GM12801 (cell line): Measurements from ENCODE around the gene KCNQ1.

Experiments used
- CTCF ChIP-seq: IDR thresholded peaks from one replicate; pipeline ENCODE4 v1.5.1; 2011; ENCODE audit warnings: control low read depth; ENCODE audit not compliant: insufficient read length; ENCODE audit errors: extremely low read depth

The KCNQ1 gene

GRCh38 chr11:2896047-2896446, 451.2 kb downstream of the KCNQ1 start:
- no peak for TF ChIP-seq CTCF

- TF ChIP-seq CTCF = no peak
Observed at GRCh38 chr11:2897048-2897447, 452.2 kb downstream of the KCNQ1 start.

- no peak for TF ChIP-seq CTCF
Observed at GRCh38 chr11:2898366-2899079, 453.7 kb downstream of the KCNQ1 start.
